H1 (cell line): Measurements from ENCODE around the gene CAPNS1. TPM values are rescaled to one million over a fixed set of nuclear protein-coding genes. Genes with fewer than 3 reads are reported as not detected.

ENCODE experiments used
- CTCF ChIA-PET: fragments of 300-600 bp; sonication (Branson Sonifier 250); formaldehyde crosslinking; loops from one replicate; lab custom pipeline; 2021; ENCODE audit not compliant: partially characterized antibody; lab: Charles Lee
- POLR2A ChIA-PET: fragments of 300-600 bp; sonication (Branson Sonifier 250); formaldehyde crosslinking; loops from one replicate; lab custom pipeline; 2021; ENCODE audit warnings: inconsistent platforms; ENCODE audit not compliant: partially characterized antibody; lab: Charles Lee
- DNase-seq, 2 experiments: peaks; one replicate each; pipeline versions ENCODE4 v3.0.0 to v3.0.0-alpha.2; 2010 to 2022; ENCODE audit warnings: low spot score in 2 of 2, low read depth in 1 of 2, mixed read lengths in 1 of 2
- FAIRE-seq: peaks from 2 replicates; lab custom pipeline; 2011; peaks lifted over from hg19 to GRCh38; lab: Jason Lieb, UNC
- H2AFZ ChIP-seq: 2 replicates; pipeline ENCODE4 v1.8.1; 2012; ENCODE audit warnings: low read length, inconsistent platforms
- H2AK5ac ChIP-seq: 2 replicates; pipeline ENCODE4 v1.6.1; 2013; ENCODE audit warnings: low read depth, low read length
- H2BK120ac ChIP-seq: replicated peaks from 2 replicates; pipeline ENCODE3; 2013; ENCODE audit warnings: low read depth, low read length, inconsistent platforms
- H2BK12ac ChIP-seq: 2 replicates; pipeline ENCODE4 v1.6.1; 2013; ENCODE audit warnings: low read depth, low read length
- H2BK15ac ChIP-seq: 2 replicates; pipeline ENCODE4 v1.6.1; 2013; ENCODE audit warnings: low read length
- H2BK20ac ChIP-seq: 2 replicates; pipeline ENCODE4 v1.6.1; 2013; ENCODE audit warnings: low read length
- H2BK5ac ChIP-seq: 2 replicates; pipeline ENCODE4 v1.6.1; 2013; ENCODE audit warnings: low read depth, low read length
- H3K14ac ChIP-seq: 2 replicates; pipeline ENCODE4 v1.6.1; 2013; ENCODE audit warnings: inconsistent platforms; ENCODE audit not compliant: insufficient read length
- H3K18ac ChIP-seq: 2 replicates; pipeline ENCODE4 v1.6.1; 2013; ENCODE audit warnings: low read length; ENCODE audit errors: extremely low read depth
- H3K23ac ChIP-seq: 2 replicates; pipeline ENCODE4 v1.6.1; 2013; ENCODE audit warnings: inconsistent platforms; ENCODE audit not compliant: insufficient read length
- H3K23me2 ChIP-seq: 2 replicates; pipeline ENCODE4 v1.6.1; 2013; ENCODE audit warnings: low read depth, low read length
- H3K27ac ChIP-seq: 2 replicates; pipeline ENCODE4 v1.6.1; 2011; ENCODE audit warnings: low read depth, low read length, inconsistent platforms
- H3K27me3 ChIP-seq, 4 experiments: replicated peaks in 1 of 4; 1 replicate in 1 of 4; 2 replicates in 3 of 4; pipeline versions ENCODE4 v1.6.1 to v1.8.1; 2011 to 2013; ENCODE audit warnings: low read length in 3 of 4, mild to moderate bottlenecking in 3 of 4, inconsistent platforms in 2 of 4, mixed read lengths in 2 of 4, moderate library complexity in 1 of 4; ENCODE audit not compliant: control insufficient read depth in 3 of 4, insufficient read depth in 3 of 4; ENCODE audit errors: extremely low read depth in 1 of 4
- H3K36me3 ChIP-seq, 4 experiments: 2 replicates each; pipeline versions ENCODE4 v1.6.1 to v1.8.1; 2011 to 2013; ENCODE audit warnings: mild to moderate bottlenecking in 4 of 4, low read length in 3 of 4, moderate library complexity in 2 of 4, control low read depth in 1 of 4, inconsistent platforms in 1 of 4; ENCODE audit not compliant: insufficient read depth in 4 of 4, control insufficient read depth in 2 of 4
- H3K4ac ChIP-seq: replicated peaks from 2 replicates; pipeline ENCODE3; 2013; ENCODE audit warnings: low read length, low read depth, mixed read lengths, inconsistent platforms; ENCODE audit not compliant: insufficient read length
- H3K4me1 ChIP-seq, 4 experiments: replicated peaks in 1 of 4; 1 replicate in 1 of 4; 2 replicates in 3 of 4; pipeline versions ENCODE4 v1.6.1 to v1.8.1; 2011 to 2013; ENCODE audit warnings: low read length in 3 of 4, inconsistent platforms in 2 of 4, mixed read lengths in 1 of 4; ENCODE audit not compliant: insufficient read depth in 4 of 4, control insufficient read depth in 3 of 4
- H3K4me2 ChIP-seq, 2 experiments: 2 replicates each; pipeline versions ENCODE4 v1.6.1 to v1.8.1; 2011 to 2013; ENCODE audit warnings: low read depth in 2 of 2, low read length in 2 of 2, control low read depth in 1 of 2, inconsistent platforms in 1 of 2, mild to moderate bottlenecking in 1 of 2; ENCODE audit not compliant: insufficient read depth in 1 of 2
- H3K4me3 ChIP-seq, 4 experiments: fragments of 200-600, 300-600 bp in 1 of 4; sonication (generic), shearing (Covaris generic), sonication (Bioruptor Twin) in 1 of 4; 2 replicates each; pipeline versions ENCODE4 v1.5.1 to v1.8.1; 2011 to 2016; ENCODE audit warnings: low read length in 4 of 4, low read depth in 3 of 4, control low read depth in 2 of 4, inconsistent platforms in 2 of 4, mild to moderate bottlenecking in 2 of 4, mixed read lengths in 1 of 4, moderate library complexity in 1 of 4; ENCODE audit not compliant: insufficient read depth in 2 of 4; ENCODE audit errors: extremely low read depth in 1 of 4
- H3K56ac ChIP-seq: replicated peaks from 2 replicates; pipeline ENCODE3; 2013; ENCODE audit warnings: low read depth, mild to moderate bottlenecking, mixed read lengths, low read length, inconsistent platforms; ENCODE audit not compliant: insufficient read length
- H3K79me1 ChIP-seq: 2 replicates; pipeline ENCODE4 v1.6.1; 2013; ENCODE audit warnings: low read depth, low read length, control low read depth
- H3K79me2 ChIP-seq, 2 experiments: 2 replicates each; pipeline versions ENCODE4 v1.6.1 to v1.8.1; 2012 to 2013; ENCODE audit warnings: low read length in 2 of 2, mild to moderate bottlenecking in 2 of 2, inconsistent platforms in 1 of 2; ENCODE audit not compliant: insufficient read depth in 2 of 2, control insufficient read depth in 1 of 2
- H3K9ac ChIP-seq, 4 experiments: replicated peaks in 1 of 4; 1 replicate in 1 of 4; 2 replicates in 3 of 4; pipeline versions ENCODE4 v1.6.1 to v1.8.1; 2011 to 2013; ENCODE audit warnings: low read depth in 3 of 4, low read length in 3 of 4, control low read depth in 2 of 4, mild to moderate bottlenecking in 2 of 4, moderate library complexity in 2 of 4, inconsistent platforms in 1 of 4; ENCODE audit errors: extremely low read depth in 1 of 4
- H3K9me3 ChIP-seq, 2 experiments: 2 replicates each; pipeline versions ENCODE4 v1.6.1 to v1.8.1; 2012 to 2013; ENCODE audit warnings: mild to moderate bottlenecking in 2 of 2, moderate library complexity in 2 of 2, control low read depth in 1 of 2, inconsistent platforms in 1 of 2, low read depth in 1 of 2, low read length in 1 of 2, mixed read lengths in 1 of 2; ENCODE audit not compliant: insufficient read depth in 2 of 2
- H4K20me1 ChIP-seq, 2 experiments: replicated peaks in 1 of 2; 2 replicates each; pipeline versions ENCODE3 to v1.8.1; 2011 to 2013; ENCODE audit warnings: inconsistent platforms in 2 of 2, low read length in 2 of 2, mild to moderate bottlenecking in 1 of 2; ENCODE audit not compliant: insufficient read depth in 2 of 2, control insufficient read depth in 1 of 2
- H4K5ac ChIP-seq: 2 replicates; pipeline ENCODE4 v1.6.1; 2013; ENCODE audit warnings: low read length, low read depth, mixed read lengths, inconsistent platforms; ENCODE audit not compliant: insufficient read length
- H4K8ac ChIP-seq: 2 replicates; pipeline ENCODE4 v1.8.0; 2013; ENCODE audit warnings: mild to moderate bottlenecking, moderate library complexity, low read length, inconsistent platforms; ENCODE audit not compliant: insufficient read depth; ENCODE audit errors: extremely low read depth
- H4K91ac ChIP-seq: replicated peaks from 2 replicates; pipeline ENCODE3; 2013; ENCODE audit warnings: low read length, mixed read lengths, inconsistent platforms; ENCODE audit not compliant: insufficient read length
- BACH1 ChIP-seq: IDR thresholded peaks from 2 replicates; pipeline ENCODE4 v1.6.1; 2012; ENCODE audit warnings: low read length, improper control_type of control experiment
- WGBS, 2 experiments: shearing (Covaris generic) in 1 of 2; methylation state at CpG; one replicate each; pipeline versions ENCODE4 v1.1.6 to v1.1.7; 2013 to 2015; ENCODE audit warnings: low lambda C conversion rate in 2 of 2, mixed read lengths in 2 of 2, inconsistent platforms in 1 of 2, low coverage in 1 of 2, missing lambda C conversion rate in 1 of 2; ENCODE audit not compliant: insufficient replicate concordance in 2 of 2, insufficient coverage in 1 of 2, insufficient read length in 1 of 2; ENCODE audit errors: extremely low coverage in 1 of 2, missing lambda C conversion rate in 1 of 2; 5-methylcytosine and 5-hydroxymethylcytosine counted together
- polyA plus RNA-seq, 7 experiments: library from polyadenylated mRNA; depleted of rRNA in 3 of 7; stranded (reverse) in 5 of 7; unstranded in 2 of 7; fragments of >200 nt in 5 of 7; fragments of 200-250 nt in 2 of 7; gene quantifications; 1 replicate in 5 of 7; 2 replicates in 1 of 7; 4 replicates in 1 of 7; pipeline versions ENCODE4 v1.2.1 to v1.2.3, GENCODE V29; 2011 to 2013; ENCODE audit warnings: missing spikeins in 2 of 7, mixed read lengths in 2 of 7
- total RNA-seq: library from RNA; stranded (reverse); fragmentation: NEBNext Ultra II Directional; extraction: Animal tissue kit (Norgen Biotek cat#: 25700); gene quantifications from 2 replicates; pipeline ENCODE4 v1.2.1, GENCODE V29; 2021
- TF ChIP-seq, protein P1 (sequence below): IDR thresholded peaks from 2 replicates; pipeline ENCODE4 v1.6.1; 2012; ENCODE audit warnings: inconsistent platforms

The CAPNS1 gene
- total and polyA plus RNA-seq, 2 of the 8 experiments (the other 6 are each of a cell fraction or from before 2014, with no cell fraction given), result 382 to 438 TPM

DNA sequence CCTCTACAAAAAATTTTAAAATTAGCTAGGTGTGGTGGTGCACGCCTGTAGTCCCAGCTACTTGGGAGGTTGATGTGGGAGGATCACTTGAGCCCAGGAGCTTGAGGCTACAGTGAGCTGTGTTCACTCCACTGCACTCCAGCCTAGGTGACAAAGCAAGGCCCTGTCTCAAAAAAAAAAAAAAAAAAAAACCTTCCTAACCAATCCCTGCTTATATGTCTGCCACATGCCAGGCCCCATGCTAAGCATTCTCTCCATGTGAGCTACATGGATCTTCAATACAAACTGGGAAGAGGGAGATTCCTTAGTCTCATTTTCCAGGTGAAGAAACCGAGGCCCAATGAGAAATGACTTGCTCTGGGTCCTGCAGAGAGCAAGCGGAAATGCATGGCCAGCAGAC lies 31.2 kb upstream of the CAPNS1 start:
- peaks cover 4 to 29% (median 20%) of the 10 kb centered on the region in 4 experiments; a peak in 7 of 8 replicates for H3K36me3 ChIP-seq
- H2BK20ac ChIP-seq, result no peak overlapping the region
- no peak overlapping the region for H3K56ac ChIP-seq
- FAIRE-seq, result no peak
- H3K4me2 ChIP-seq, result no peak overlapping the region
- H2BK12ac ChIP-seq, result no peak overlapping the region
- no peak overlapping the region for H4K8ac ChIP-seq
- H4K91ac ChIP-seq, result no peak overlapping the region
- peaks cover 0 to 5% of the 10 kb centered on the region in 2 experiments for H4K20me1 ChIP-seq
- H3K9me3 ChIP-seq, result no peaks in the 10 kb centered on the region
- H3K4ac ChIP-seq, result no peak overlapping the region
- no peak overlapping the region for H3K27ac ChIP-seq
- no peak overlapping the region for H3K23ac ChIP-seq
- peaks cover 4% of the 10 kb centered on the region; the same call in 1 of the 2 replicates for H3K79me1 ChIP-seq
- no peaks in the 10 kb centered on the region for H3K27me3 ChIP-seq
- H3K9ac ChIP-seq, result no peak overlapping the region
- ChIA-PET POLR2A (interaction anchor here (2.1 kb wide), 1 partner anchor 13 kb away, joined by 7 read pairs; no protein-coding TSS in a partner anchor), CTCF (interaction anchor here (0.5 to 2.1 kb wide), 3 partner anchors 8 to 19 kb away, joined by 3 to 6 read pairs (median 3); no protein-coding TSS in a partner anchor)
- no peak overlapping the region for H3K18ac ChIP-seq
- no peak overlapping the region for H2BK15ac ChIP-seq
- DNase-seq, result no peak
- TF ChIP-seq, protein P1, sequence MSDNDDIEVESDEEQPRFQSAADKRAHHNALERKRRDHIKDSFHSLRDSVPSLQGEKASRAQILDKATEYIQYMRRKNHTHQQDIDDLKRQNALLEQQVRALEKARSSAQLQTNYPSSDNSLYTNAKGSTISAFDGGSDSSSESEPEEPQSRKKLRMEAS, result no peak
- TF ChIP-seq BACH1, result no peak
- H4K5ac ChIP-seq, result no peak overlapping the region
- no peak overlapping the region for H2BK120ac ChIP-seq
- no peak overlapping the region for H2AFZ ChIP-seq
- no peak overlapping the region for H2BK5ac ChIP-seq
- H3K23me2 ChIP-seq, result no peaks in the 10 kb centered on the region; the same call in 1 of the 2 replicates
- 92% methylated on average over 3 of the region's 3 CpGs; no CpG with 5 or more reads in 1 of the 2 experiments for WGBS, 2 experiments
- no peak overlapping the region for H3K14ac ChIP-seq
- H3K79me2 ChIP-seq, result no peaks in the 10 kb centered on the region; a peak in 1 of 4 replicates
- H3K4me1 ChIP-seq, result peaks cover 8 to 21% (median 15%) of the 10 kb centered on the region in 4 experiments
- no peak overlapping the region for H3K4me3 ChIP-seq
- no peak overlapping the region for H2AK5ac ChIP-seq
